Daoy (cell line): ENCODE measurements around the gene SIL1. TPM values are rescaled to one million over a fixed set of nuclear protein-coding genes. Genes with fewer than 3 reads are reported as not detected.

Source experiments
- DNase-seq: peaks from one replicate; pipeline ENCODE4 v3.0.0-alpha.2; 2015; ENCODE audit warnings: low read depth
- total RNA-seq: library from RNA; depleted of rRNA; stranded (reverse); fragments of >200 nt; shearing (Covaris generic); gene quantifications from 2 replicates; pipeline ENCODE4 v1.2.3, GENCODE V29; 2014

Gene SIL1
- total RNA-seq, 1 experiment from 2014 or later = 28.7 TPM

- no peak for DNase-seq
These were observed 237.9 kb downstream of the SIL1 start for GRCh38 chr5:138960145-138960692.

GRCh38 chr5:138956801-138957200, 241.4 kb downstream of the SIL1 start:
- DNase-seq = no peak

- no peak for DNase-seq
These were observed 242.4 kb downstream of the SIL1 start for GRCh38 chr5:138955671-138956295.

GRCh38 chr5:138955013-138955660, 243.0 kb downstream of the SIL1 start:
- DNase-seq = no peak

- DNase-seq = no peak
These were observed 243.7 kb downstream of the SIL1 start for GRCh38 chr5:138954257-138955012.

- peak; percentile 54 for DNase-seq
These were observed 244.5 kb downstream of the SIL1 start for GRCh38 chr5:138953387-138954256.

- no peak for DNase-seq
These were observed 245.2 kb downstream of the SIL1 start for GRCh38 chr5:138952962-138953361.

- DNase-seq = no peak
These were observed 246.0 kb downstream of the SIL1 start for GRCh38 chr5:138951986-138952735.

GRCh38 chr5:138951091-138951985, 246.8 kb downstream of the SIL1 start:
- no peak for DNase-seq

GRCh38 chr5:138950421-138951031, 247.6 kb downstream of the SIL1 start:
- DNase-seq = no peak

GRCh38 chr5:138949988-138950387, 248.2 kb downstream of the SIL1 start:
- no peak for DNase-seq

- DNase-seq = no peak
These were observed 249.0 kb downstream of the SIL1 start for GRCh38 chr5:138949223-138949574.

GRCh38 chr5:138948471-138949222, 249.5 kb downstream of the SIL1 start:
- DNase-seq = no peak

GRCh38 chr5:138947780-138948179, 250.4 kb downstream of the SIL1 start:
- no peak for DNase-seq

- DNase-seq = no peak
These were observed 251.2 kb downstream of the SIL1 start for GRCh38 chr5:138946831-138947560.

- DNase-seq = no peak
These were observed 251.9 kb downstream of the SIL1 start for GRCh38 chr5:138946241-138946623.

- DNase-seq = peak; percentile 30
These were observed 252.5 kb downstream of the SIL1 start for GRCh38 chr5:138945421-138946240.
